Measurements from ENCODE around the gene NEDD8.

- TF ChIP-seq, protein P1, sequence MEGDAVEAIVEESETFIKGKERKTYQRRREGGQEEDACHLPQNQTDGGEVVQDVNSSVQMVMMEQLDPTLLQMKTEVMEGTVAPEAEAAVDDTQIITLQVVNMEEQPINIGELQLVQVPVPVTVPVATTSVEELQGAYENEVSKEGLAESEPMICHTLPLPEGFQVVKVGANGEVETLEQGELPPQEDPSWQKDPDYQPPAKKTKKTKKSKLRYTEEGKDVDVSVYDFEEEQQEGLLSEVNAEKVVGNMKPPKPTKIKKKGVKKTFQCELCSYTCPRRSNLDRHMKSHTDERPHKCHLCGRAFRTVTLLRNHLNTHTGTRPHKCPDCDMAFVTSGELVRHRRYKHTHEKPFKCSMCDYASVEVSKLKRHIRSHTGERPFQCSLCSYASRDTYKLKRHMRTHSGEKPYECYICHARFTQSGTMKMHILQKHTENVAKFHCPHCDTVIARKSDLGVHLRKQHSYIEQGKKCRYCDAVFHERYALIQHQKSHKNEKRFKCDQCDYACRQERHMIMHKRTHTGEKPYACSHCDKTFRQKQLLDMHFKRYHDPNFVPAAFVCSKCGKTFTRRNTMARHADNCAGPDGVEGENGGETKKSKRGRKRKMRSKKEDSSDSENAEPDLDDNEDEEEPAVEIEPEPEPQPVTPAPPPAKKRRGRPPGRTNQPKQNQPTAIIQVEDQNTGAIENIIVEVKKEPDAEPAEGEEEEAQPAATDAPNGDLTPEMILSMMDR (IDR thresholded peaks at IDR 0.05), result no peak
- no peak for TF ChIP-seq POLR2A (IDR thresholded peaks at IDR 0.05)
These were observed 52.7 kb downstream of the NEDD8 start for GRCh38 chr14:24179294-24179960.
